ENCODE measurements around the gene ZNF416. TPM values are rescaled to one million over a fixed set of nuclear protein-coding genes. Genes with fewer than 3 reads are reported as not detected.
A peak's percentile ranks its signal among the peaks of the same experiment; 100 is the strongest.

The ZNF416 gene
- total and polyA plus RNA-seq, 9 of the 15 experiments (the other 6 are each of a cell fraction or from before 2014, with no cell fraction given) = 0.20 to 2.0 (median 1.1) TPM

- 0 out of 2 replicates have a peak, but pooled peaks have one; percentile 28 for TF ChIP-seq RNF2 (IDR thresholded peaks at IDR 0.05)
- TF ChIP-seq MBD2 (IDR thresholded peaks at IDR 0.05; ENCODE audit: borderline replicate concordance, low read depth) = peak; percentile 83
- TF ChIP-seq HDGF (IDR thresholded peaks at IDR 0.05) = no peak
- TF ChIP-seq SRSF1 (IDR thresholded peaks at IDR 0.05; ENCODE audit: low read depth, low read length) = peak; percentile 82; the same call in 1 of the 2 replicates
- peak; percentile 15; the same call in 1 of the 2 replicates for TF ChIP-seq SIN3B (IDR thresholded peaks at IDR 0.05; ENCODE audit: low read depth)
- TF ChIP-seq HLTF (IDR thresholded peaks at IDR 0.05) = no peak
- peak; percentile 67 for TF ChIP-seq ZFP36 (IDR thresholded peaks at IDR 0.05; ENCODE audit: low read depth, low read length, partially characterized antibody)
- TF ChIP-seq NEUROD1 (IDR thresholded peaks at IDR 0.05; ENCODE audit: borderline replicate concordance, low read depth, low read length, partially characterized antibody) = peak; percentile 20
- TF ChIP-seq PTBP1 (IDR thresholded peaks at IDR 0.05; ENCODE audit: low read depth, low read length) = no peak
- no peak for TF ChIP-seq ZNF584 (CRISPR knock-in tag; IDR thresholded peaks at IDR 0.05; ENCODE audit: low read depth)
- TF ChIP-seq ZNF586 (CRISPR knock-in tag; conservative IDR thresholded peaks at IDR 0.05) = no peak
- no peak for TF ChIP-seq ZBTB2 (IDR thresholded peaks at IDR 0.05)
- no peak for TF ChIP-seq FOXK1 (CRISPR knock-in tag; IDR thresholded peaks at IDR 0.05; ENCODE audit: borderline replicate concordance)
- TF ChIP-seq ILK (tag; IDR thresholded peaks at IDR 0.05; ENCODE audit: borderline replicate concordance, low read depth) = no peak
- no peak for TF ChIP-seq JUND (IDR thresholded peaks at IDR 0.05; ENCODE audit: borderline replicate concordance, low read depth, low read length)
- no peak for TF ChIP-seq JUND (tag; IDR thresholded peaks at IDR 0.05; ENCODE audit: borderline replicate concordance, low read depth, low read length)
- TF ChIP-seq ZNF316 (IDR thresholded peaks at IDR 0.05) = no peak
- peak; percentile 73 for TF ChIP-seq CXXC5 (CRISPR knock-in tag; IDR thresholded peaks at IDR 0.05)
- no peak for TF ChIP-seq SLC30A9 (CRISPR knock-in tag; IDR thresholded peaks at IDR 0.05)
- TF ChIP-seq TEAD4 (IDR thresholded peaks at IDR 0.05; ENCODE audit: low read length) = no peak
- no peak for TF ChIP-seq TEAD4 (CRISPR knock-in tag; IDR thresholded peaks at IDR 0.05; ENCODE audit: borderline replicate concordance)
- no peak for TF ChIP-seq HNRNPUL1 (IDR thresholded peaks at IDR 0.05; ENCODE audit: low read length)
- peak; percentile 19 to 35 (median 23); a peak in 2 of 6 replicates for TF ChIP-seq CTCF (IDR thresholded peaks at IDR 0.05 in 2 of 3, conservative IDR thresholded peaks at IDR 0.05 in 1 of 3; ENCODE audit: insufficient read depth in 2 of 3, low read depth in 1 of 3, low read length in 3 of 3)
Observed at GRCh38 chr19:57578487-57579205, at the start of gene ZNF416 (continued).
